GM12875 (cell line): ENCODE data around the gene ZDHHC9.

ENCODE experiments used
- H3K4me3 ChIP-seq: one replicate; pipeline ENCODE4 v1.5.1; 2011; ENCODE audit warnings: low read depth, low read length, control low read depth
- TF ChIP-seq, protein P1 (sequence below): IDR thresholded peaks from 2 replicates; pipeline ENCODE4 v1.5.1; 2011; ENCODE audit warnings: low read depth, mild to moderate bottlenecking, control low read depth, inconsistent platforms, low read length, moderate library complexity, borderline replicate concordance; ENCODE audit not compliant: insufficient read depth

The ZDHHC9 gene

GRCh38 chrX:129800186-129800585, 43.5 kb downstream of the ZDHHC9 start:
- H3K4me3 ChIP-seq, result no peak overlapping the region
- TF ChIP-seq, protein P1, sequence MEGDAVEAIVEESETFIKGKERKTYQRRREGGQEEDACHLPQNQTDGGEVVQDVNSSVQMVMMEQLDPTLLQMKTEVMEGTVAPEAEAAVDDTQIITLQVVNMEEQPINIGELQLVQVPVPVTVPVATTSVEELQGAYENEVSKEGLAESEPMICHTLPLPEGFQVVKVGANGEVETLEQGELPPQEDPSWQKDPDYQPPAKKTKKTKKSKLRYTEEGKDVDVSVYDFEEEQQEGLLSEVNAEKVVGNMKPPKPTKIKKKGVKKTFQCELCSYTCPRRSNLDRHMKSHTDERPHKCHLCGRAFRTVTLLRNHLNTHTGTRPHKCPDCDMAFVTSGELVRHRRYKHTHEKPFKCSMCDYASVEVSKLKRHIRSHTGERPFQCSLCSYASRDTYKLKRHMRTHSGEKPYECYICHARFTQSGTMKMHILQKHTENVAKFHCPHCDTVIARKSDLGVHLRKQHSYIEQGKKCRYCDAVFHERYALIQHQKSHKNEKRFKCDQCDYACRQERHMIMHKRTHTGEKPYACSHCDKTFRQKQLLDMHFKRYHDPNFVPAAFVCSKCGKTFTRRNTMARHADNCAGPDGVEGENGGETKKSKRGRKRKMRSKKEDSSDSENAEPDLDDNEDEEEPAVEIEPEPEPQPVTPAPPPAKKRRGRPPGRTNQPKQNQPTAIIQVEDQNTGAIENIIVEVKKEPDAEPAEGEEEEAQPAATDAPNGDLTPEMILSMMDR, result no peak

- TF ChIP-seq, protein P1, result no peak
These were observed 44.8 kb downstream of the ZDHHC9 start for GRCh38 chrX:129798888-129799287.

DNA sequence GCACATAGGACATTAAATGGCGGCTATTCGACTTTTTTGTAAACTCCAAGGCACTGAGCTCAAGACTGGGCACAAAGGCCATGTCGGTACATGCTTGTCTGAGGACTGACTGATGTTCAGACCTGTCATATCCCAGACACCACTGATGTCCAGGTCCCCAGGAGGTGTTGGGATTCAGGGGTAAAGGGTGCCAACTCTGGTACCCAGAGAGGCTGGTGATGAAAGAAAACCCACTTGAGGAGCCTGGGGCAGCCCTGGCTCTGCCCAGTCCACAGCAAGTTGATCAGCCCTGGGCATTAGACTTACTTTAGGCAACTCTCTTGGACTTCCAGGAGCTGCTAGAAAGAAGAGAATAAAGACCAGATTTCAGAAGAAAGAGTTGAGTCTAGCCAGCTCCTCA, 45.2 kb downstream of the ZDHHC9 start:
- TF ChIP-seq, protein P1, result no peak
- no peak overlapping the region for H3K4me3 ChIP-seq

More at GRCh38 chrX:129798888-129799287, 44.8 kb downstream of the ZDHHC9 start:
- H3K4me3 ChIP-seq, result no peak overlapping the region

DNA sequence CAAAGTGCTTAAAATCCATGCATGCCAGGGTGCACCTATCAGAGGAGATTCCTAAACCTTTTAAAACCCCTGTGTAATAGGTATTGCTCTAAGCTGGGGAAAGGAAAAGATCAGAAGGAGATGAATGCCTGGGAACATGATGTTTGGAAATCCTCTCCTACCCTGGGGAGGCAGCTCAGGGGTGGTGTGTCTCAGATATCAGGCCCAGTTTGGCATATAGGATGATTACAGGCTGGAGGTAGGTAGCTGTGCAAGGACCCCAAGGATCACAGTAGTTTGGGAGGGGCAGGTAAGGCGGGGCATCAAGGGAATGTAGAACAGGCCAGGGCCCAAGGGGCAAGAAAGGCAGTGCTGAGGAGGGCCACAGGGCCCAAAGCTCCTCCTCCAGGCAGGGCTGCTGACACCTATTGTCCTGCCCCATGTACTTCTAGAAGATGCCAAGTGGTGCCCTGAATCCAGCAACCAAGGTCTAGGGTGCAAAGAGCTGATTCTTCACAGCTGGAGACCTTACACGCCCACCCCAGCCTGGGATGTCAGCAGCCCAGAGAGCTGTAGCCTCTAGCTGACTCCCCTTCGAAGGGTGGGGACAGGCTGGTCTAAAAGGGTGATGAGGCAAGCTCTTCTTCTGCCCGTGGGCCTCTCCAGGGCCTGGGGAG, 46.3 kb downstream of the ZDHHC9 start:
- H3K4me3 ChIP-seq, result no peak overlapping the region
- TF ChIP-seq, protein P1, result no peak

GRCh38 chrX:129795584-129795983, 48.1 kb downstream of the ZDHHC9 start:
- TF ChIP-seq, protein P1, result no peak
- H3K4me3 ChIP-seq, result no peak overlapping the region

DNA sequence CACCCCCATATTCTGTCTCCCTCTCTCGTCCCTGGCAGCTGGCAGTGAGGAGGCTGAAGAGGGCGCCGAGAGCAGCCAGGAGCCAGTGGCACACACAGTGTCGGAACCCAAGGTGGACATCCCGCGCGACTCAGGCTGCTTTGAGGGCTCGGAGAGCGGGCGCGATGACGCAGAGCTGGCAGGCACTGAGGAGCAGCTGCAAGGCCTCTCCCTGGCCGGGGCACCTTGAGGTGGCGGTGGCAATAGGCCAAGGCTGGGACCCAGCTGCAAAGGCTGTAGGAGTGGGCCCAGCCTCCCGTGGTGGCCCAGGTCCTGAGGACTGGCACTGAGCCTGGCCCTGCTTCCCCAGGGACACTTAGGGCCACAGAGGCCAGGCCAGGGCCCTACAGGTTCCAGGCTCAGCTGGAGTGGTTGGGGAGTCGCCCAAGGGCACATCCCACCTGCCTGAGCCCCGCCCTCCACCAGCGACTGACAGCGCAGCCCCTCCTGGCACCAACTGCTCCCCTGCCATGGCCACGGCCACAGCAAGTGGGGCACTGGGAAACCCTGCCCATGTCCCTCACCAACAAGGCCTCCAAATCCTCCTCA, 50.0 kb downstream of the ZDHHC9 start:
- H3K4me3 ChIP-seq, result no peak overlapping the region
- TF ChIP-seq, protein P1, result no peak

DNA sequence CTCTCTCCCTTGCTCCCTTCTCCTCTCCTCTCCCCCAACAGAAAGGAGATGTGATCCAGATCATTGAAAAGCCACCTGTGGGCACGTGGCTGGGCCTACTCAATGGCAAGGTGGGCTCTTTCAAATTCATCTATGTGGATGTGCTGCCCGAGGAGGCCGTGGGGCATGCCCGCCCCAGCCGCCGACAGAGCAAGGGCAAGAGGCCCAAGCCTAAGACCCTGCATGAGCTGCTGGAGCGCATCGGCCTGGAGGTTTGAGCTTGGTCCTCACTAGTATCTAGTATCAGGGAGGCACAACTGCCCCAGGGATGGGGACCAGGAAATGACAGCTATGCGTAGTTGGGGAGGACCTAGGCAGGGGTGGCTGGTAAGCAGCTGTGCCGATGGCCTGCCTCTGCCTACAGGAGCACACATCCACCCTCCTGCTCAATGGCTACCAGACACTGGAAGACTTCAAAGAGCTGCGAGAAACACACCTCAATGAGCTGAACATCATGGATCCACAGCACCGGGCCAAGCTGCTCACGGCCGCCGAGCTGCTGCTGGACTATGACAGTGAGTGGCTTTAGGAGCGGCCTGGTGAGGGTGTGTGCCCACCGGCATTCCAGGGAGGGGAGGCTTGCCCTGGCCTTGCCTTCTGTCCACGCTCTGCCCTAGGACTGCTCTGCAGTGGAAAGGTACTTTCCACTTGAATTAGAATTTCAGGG, 50.9 kb downstream of the ZDHHC9 start:
- H3K4me3 ChIP-seq, result no peak overlapping the region
- TF ChIP-seq, protein P1, result no peak
